SK-N-SH (cell line): Measurements from ENCODE around the gene OR10G3. TPM values are rescaled to one million over a fixed set of nuclear protein-coding genes. Genes with fewer than 3 reads are reported as not detected.

Experiments
- CTCF ChIA-PET: fragments of 300-600, 350-600 bp; formaldehyde crosslinking; extraction: SDS; loops from one replicate; lab custom pipeline; 2021; lab: Yijun Ruan, JAX
- POLR2A ChIA-PET: fragments of 350-600 bp; sonication (Branson Sonifier 250); formaldehyde crosslinking; extraction: SDS; loops from one replicate; lab custom pipeline; 2020; ENCODE audit warnings: antibody characterized with exemption, inconsistent platforms; lab: Yijun Ruan, JAX
- DNase-seq: peaks from one replicate; pipeline ENCODE4 v3.0.0; 2012
- H2AFZ ChIP-seq: fragments of 200-600 bp; sonication (generic); 2 replicates; pipeline ENCODE4 v1.8.1; 2016; ENCODE audit warnings: antibody characterized with exemption, mild to moderate bottlenecking, low read depth
- H3F3A ChIP-seq: fragments of 200-600 bp; sonication (generic); replicated peaks from 2 replicates; pipeline ENCODE3; 2016; ENCODE audit warnings: antibody characterized with exemption, mild to moderate bottlenecking; ENCODE audit not compliant: insufficient read depth
- H3K27ac ChIP-seq, 2 experiments: fragments of 200-500 bp in 1 of 2; fragments of 200-600 bp in 1 of 2; sonication (Bioruptor generic) in 1 of 2; sonication (generic), shearing (Covaris generic) in 1 of 2; 2 replicates each; pipeline versions ENCODE4 v1.5.1 to v1.6.1; 2014 to 2016; ENCODE audit warnings: low read depth in 2 of 2, inconsistent platforms in 1 of 2, low read length in 1 of 2, mild to moderate bottlenecking in 1 of 2, mixed read lengths in 1 of 2
- H3K27me3 ChIP-seq: fragments of 200-600 bp; sonication (generic), shearing (Covaris generic); 2 replicates; pipeline ENCODE4 v1.6.1; 2016; ENCODE audit warnings: mixed run types; ENCODE audit not compliant: insufficient read depth
- H3K36me3 ChIP-seq, 2 experiments: fragments of 200-500 bp in 1 of 2; fragments of 200-600 bp in 1 of 2; sonication (Bioruptor generic) in 1 of 2; sonication (generic) in 1 of 2; replicated peaks in 1 of 2; 2 replicates each; pipeline versions ENCODE3 to v1.5.1; 2014 to 2016; ENCODE audit warnings: low read length in 1 of 2, mild to moderate bottlenecking in 1 of 2; ENCODE audit not compliant: insufficient read depth in 2 of 2, control insufficient read depth in 1 of 2
- H3K4me1 ChIP-seq, 2 experiments: fragments of 200-500 bp in 1 of 2; fragments of 200-600 bp in 1 of 2; sonication (Bioruptor generic) in 1 of 2; sonication (generic), shearing (Covaris generic) in 1 of 2; 2 replicates each; pipeline versions ENCODE4 v1.5.1 to v1.6.1; 2014 to 2016; ENCODE audit warnings: low read depth in 1 of 2, low read length in 1 of 2, mixed run types in 1 of 2; ENCODE audit not compliant: insufficient read depth in 2 of 2, control insufficient read depth in 1 of 2
- H3K4me2 ChIP-seq: fragments of 200-600 bp; sonication (generic), shearing (Covaris generic); 2 replicates; pipeline ENCODE4 v1.6.1; 2017; ENCODE audit warnings: mixed run types
- H3K4me3 ChIP-seq, 2 experiments: fragments of 200-500 bp in 1 of 2; fragments of 200-600 bp in 1 of 2; sonication (Bioruptor generic) in 1 of 2; sonication (generic), shearing (Covaris generic) in 1 of 2; 2 replicates each; pipeline versions ENCODE4 v1.5.1 to v1.8.1; 2014 to 2016; ENCODE audit warnings: low read depth in 2 of 2, inconsistent platforms in 1 of 2, low read length in 1 of 2, mild to moderate bottlenecking in 1 of 2, mixed read lengths in 1 of 2, moderate library complexity in 1 of 2
- H3K79me2 ChIP-seq: fragments of 200-600 bp; sonication (generic); 2 replicates; pipeline ENCODE4 v1.8.1; 2017; ENCODE audit warnings: mild to moderate bottlenecking; ENCODE audit not compliant: insufficient read depth
- H3K9ac ChIP-seq: fragments of 200-600 bp; sonication (generic); 2 replicates; pipeline ENCODE4 v1.6.1; 2017; ENCODE audit warnings: mixed run types
- H3K9me2 ChIP-seq: fragments of 200-600 bp; sonication (generic); 2 replicates; pipeline ENCODE4 v1.6.1; 2017; ENCODE audit warnings: mixed run types
- H3K9me3 ChIP-seq: fragments of 200-600 bp; sonication (generic); 2 replicates; pipeline ENCODE4 v1.6.1; 2017; ENCODE audit warnings: mixed run types, mild to moderate bottlenecking, moderate library complexity
- H4K20me1 ChIP-seq: fragments of 200-600 bp; sonication (generic); 2 replicates; pipeline ENCODE4 v1.6.1; 2017; ENCODE audit warnings: mild to moderate bottlenecking, mixed run types; ENCODE audit not compliant: insufficient read depth
- ELF1 ChIP-seq: IDR thresholded peaks from 2 replicates; pipeline ENCODE4 v1.4.0; 2012
- FOXM1 ChIP-seq: IDR thresholded peaks from 2 replicates; pipeline ENCODE4 v1.4.0; 2012; ENCODE audit warnings: low read depth, mild to moderate bottlenecking
- GATA2 ChIP-seq: sonication (generic); formaldehyde crosslinking; IDR thresholded peaks from 2 replicates; pipeline ENCODE4 v1.5.0; 2020; ENCODE audit warnings: mild to moderate bottlenecking, missing genetic modification reagents
- MEF2A ChIP-seq: IDR thresholded peaks from 2 replicates; pipeline ENCODE4 v1.4.0; 2012; ENCODE audit warnings: low read depth, borderline replicate concordance
- NFIC ChIP-seq: IDR thresholded peaks from 2 replicates; pipeline ENCODE4 v1.4.0; 2012; ENCODE audit warnings: borderline replicate concordance
- NRF1 ChIP-seq: IDR thresholded peaks from 2 replicates; pipeline ENCODE4 v1.6.1; 2012; ENCODE audit warnings: low read depth, mild to moderate bottlenecking, low read length
- POLR2AphosphoS5 ChIP-seq: IDR thresholded peaks from 2 replicates; pipeline ENCODE4 v1.6.1; 2012; ENCODE audit warnings: low read depth, low read length
- RAD21 ChIP-seq: IDR thresholded peaks from 2 replicates; pipeline ENCODE4 v1.6.1; 2012; ENCODE audit warnings: mild to moderate bottlenecking, low read length
- RFX5 ChIP-seq: IDR thresholded peaks from 2 replicates; pipeline ENCODE4 v1.6.1; 2012; ENCODE audit warnings: mild to moderate bottlenecking, improper control_type of control experiment, low read length
- SIN3A ChIP-seq: IDR thresholded peaks from 2 replicates; pipeline ENCODE4 v1.6.1; 2012; ENCODE audit warnings: low read depth, mild to moderate bottlenecking, low read length, moderate library complexity, borderline replicate concordance
- SMC3 ChIP-seq: IDR thresholded peaks from 2 replicates; pipeline ENCODE4 v1.6.1; 2012; ENCODE audit warnings: low read depth, low read length, improper control_type of control experiment
- TCF12 ChIP-seq: IDR thresholded peaks from 2 replicates; pipeline ENCODE4 v1.4.0; 2012
- TEAD4 ChIP-seq: IDR thresholded peaks from 2 replicates; pipeline ENCODE4 v1.4.0; 2012; ENCODE audit warnings: mild to moderate bottlenecking, borderline replicate concordance; ENCODE audit not compliant: insufficient read depth
- YY1 ChIP-seq: IDR thresholded peaks from 2 replicates; pipeline ENCODE4 v1.4.0; 2012; ENCODE audit warnings: low read depth, mild to moderate bottlenecking
- WGBS: methylation state at CpG from one replicate; pipeline ENCODE4 v1.1.6; 2017; ENCODE audit warnings: low lambda C conversion rate; 5-methylcytosine and 5-hydroxymethylcytosine counted together
- polyA plus RNA-seq, 3 experiments: library from polyadenylated mRNA; depleted of rRNA; stranded (reverse); fragments of >200 nt; gene quantifications; 2 replicates each; pipeline ENCODE4 v1.2.3, GENCODE V29; 2012
- TF ChIP-seq, protein P1 (sequence below): IDR thresholded peaks from 2 replicates; pipeline ENCODE4 v1.4.0; 2012; ENCODE audit warnings: low read depth, borderline replicate concordance
- TF ChIP-seq, protein P2 (sequence below): IDR thresholded peaks from 2 replicates; pipeline ENCODE4 v1.6.1; 2012; ENCODE audit warnings: mild to moderate bottlenecking, low read depth, low read length, moderate library complexity
- TF ChIP-seq, protein P3 (sequence below): fragments of 150-350 bp; IDR thresholded peaks from 2 replicates; pipeline ENCODE4 v1.6.1; 2016; ENCODE audit warnings: mild to moderate bottlenecking, low read depth, low read length
- TF ChIP-seq, protein P4 (sequence below): IDR thresholded peaks from 2 replicates; pipeline ENCODE4 v1.4.0; 2012; ENCODE audit warnings: low read depth
- TF ChIP-seq, protein P5 (sequence below): IDR thresholded peaks from 2 replicates; pipeline ENCODE4; 2012
- TF ChIP-seq, protein P6 (sequence below): fragments of 150-350 bp; IDR thresholded peaks from 2 replicates; pipeline ENCODE4 v1.6.1; 2017; ENCODE audit warnings: antibody characterized with exemption, low read length, low read depth, borderline replicate concordance

Gene OR10G3
- polyA plus RNA-seq, 1 of the 3 experiments (the other 2 are of a cell fraction): not detected

DNA sequence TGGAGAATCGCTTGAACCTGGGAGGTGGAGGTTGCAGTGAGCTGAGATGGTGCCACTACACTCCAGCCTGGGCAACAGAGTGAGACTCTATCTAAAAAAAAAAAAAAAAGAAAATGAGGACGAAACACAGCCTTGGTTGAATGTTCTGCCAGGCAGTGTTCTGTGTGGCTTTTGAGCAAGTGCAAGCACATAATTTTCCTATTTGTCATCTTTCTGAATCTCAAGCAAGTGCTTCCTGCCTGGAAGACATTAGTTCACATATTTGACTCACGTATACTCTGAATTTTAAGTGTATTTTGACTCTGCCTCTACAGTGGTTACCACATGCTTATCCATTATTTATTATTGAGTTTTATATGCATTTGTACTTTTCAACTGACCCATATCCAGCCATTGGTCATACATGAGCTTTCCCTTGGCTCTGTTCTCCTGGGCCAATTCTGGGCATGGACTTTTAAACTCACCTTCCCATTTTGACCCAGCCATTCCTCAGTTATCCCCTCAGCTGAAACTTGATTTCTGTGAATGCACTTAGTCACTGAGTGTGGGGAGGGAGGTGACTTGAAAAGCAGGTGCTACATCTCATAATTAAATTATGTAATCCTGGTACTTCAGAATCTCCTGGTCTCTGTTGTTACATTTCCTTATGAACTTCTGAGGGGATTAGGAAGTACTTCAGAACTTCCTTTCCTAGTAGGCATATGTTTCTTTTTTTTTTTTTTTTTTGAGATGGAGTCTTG is 46.8 kb upstream of the OR10G3 start:
- H3K27me3 ChIP-seq: 0 out of 2 replicates have a peak, but pooled peaks cover 6% of the 10 kb centered on the region

DNA sequence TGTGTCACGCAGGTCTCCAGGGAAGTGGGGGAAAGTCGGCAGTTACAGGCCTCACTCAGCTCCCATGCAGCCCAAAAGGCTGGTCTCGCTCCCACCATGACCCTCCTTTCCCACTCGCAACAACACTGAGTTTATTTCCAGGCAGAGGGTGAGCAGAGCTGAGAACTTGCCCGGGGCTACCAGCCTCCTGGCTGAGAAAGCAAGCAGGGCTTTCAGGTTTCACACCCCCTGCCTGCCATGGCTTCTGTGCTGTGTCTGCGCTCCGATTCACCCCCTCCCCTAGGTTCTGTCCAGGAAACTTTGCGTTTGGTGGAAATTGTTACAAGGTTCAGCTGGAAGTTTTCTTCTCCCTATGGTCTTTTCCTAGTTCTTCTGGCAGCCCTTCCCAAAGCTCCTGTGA is 37.7 kb upstream of the OR10G3 start:
- DNase-seq: no peak
- no peak overlapping the region for H3K4me3 ChIP-seq
- H3F3A ChIP-seq: no peaks in the 10 kb centered on the region
- CTCF ChIA-PET: no interaction called here
- POLR2A ChIA-PET: no interaction called here
- H3K9me3 ChIP-seq: no peaks in the 10 kb centered on the region
- no peaks in the 10 kb centered on the region for H3K9me2 ChIP-seq
- no peak overlapping the region for H2AFZ ChIP-seq
- no peaks in the 10 kb centered on the region for H4K20me1 ChIP-seq
- H3K4me1 ChIP-seq: no peaks in the 10 kb centered on the region
- no peaks in the 10 kb centered on the region for H3K79me2 ChIP-seq
- no peak overlapping the region for H3K27ac ChIP-seq
- 9% methylated on average over 4 of the region's 8 CpGs for WGBS
- no peaks in the 10 kb centered on the region for H3K36me3 ChIP-seq
- no peak overlapping the region for H3K9ac ChIP-seq
- H3K27me3 ChIP-seq: peaks cover 6% of the 10 kb centered on the region; the same call in 1 of the 2 replicates
- no peak overlapping the region for H3K4me2 ChIP-seq
- no peak for TF ChIP-seq ELF1
- no peak for TF ChIP-seq SMC3
- TF ChIP-seq FOXM1: no peak
- no peak for TF ChIP-seq TEAD4
- TF ChIP-seq, protein P1, sequence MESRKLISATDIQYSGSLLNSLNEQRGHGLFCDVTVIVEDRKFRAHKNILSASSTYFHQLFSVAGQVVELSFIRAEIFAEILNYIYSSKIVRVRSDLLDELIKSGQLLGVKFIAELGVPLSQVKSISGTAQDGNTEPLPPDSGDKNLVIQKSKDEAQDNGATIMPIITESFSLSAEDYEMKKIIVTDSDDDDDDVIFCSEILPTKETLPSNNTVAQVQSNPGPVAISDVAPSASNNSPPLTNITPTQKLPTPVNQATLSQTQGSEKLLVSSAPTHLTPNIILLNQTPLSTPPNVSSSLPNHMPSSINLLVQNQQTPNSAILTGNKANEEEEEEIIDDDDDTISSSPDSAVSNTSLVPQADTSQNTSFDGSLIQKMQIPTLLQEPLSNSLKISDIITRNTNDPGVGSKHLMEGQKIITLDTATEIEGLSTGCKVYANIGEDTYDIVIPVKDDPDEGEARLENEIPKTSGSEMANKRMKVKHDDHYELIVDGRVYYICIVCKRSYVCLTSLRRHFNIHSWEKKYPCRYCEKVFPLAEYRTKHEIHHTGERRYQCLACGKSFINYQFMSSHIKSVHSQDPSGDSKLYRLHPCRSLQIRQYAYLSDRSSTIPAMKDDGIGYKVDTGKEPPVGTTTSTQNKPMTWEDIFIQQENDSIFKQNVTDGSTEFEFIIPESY: no peak
- TF ChIP-seq, protein P2, sequence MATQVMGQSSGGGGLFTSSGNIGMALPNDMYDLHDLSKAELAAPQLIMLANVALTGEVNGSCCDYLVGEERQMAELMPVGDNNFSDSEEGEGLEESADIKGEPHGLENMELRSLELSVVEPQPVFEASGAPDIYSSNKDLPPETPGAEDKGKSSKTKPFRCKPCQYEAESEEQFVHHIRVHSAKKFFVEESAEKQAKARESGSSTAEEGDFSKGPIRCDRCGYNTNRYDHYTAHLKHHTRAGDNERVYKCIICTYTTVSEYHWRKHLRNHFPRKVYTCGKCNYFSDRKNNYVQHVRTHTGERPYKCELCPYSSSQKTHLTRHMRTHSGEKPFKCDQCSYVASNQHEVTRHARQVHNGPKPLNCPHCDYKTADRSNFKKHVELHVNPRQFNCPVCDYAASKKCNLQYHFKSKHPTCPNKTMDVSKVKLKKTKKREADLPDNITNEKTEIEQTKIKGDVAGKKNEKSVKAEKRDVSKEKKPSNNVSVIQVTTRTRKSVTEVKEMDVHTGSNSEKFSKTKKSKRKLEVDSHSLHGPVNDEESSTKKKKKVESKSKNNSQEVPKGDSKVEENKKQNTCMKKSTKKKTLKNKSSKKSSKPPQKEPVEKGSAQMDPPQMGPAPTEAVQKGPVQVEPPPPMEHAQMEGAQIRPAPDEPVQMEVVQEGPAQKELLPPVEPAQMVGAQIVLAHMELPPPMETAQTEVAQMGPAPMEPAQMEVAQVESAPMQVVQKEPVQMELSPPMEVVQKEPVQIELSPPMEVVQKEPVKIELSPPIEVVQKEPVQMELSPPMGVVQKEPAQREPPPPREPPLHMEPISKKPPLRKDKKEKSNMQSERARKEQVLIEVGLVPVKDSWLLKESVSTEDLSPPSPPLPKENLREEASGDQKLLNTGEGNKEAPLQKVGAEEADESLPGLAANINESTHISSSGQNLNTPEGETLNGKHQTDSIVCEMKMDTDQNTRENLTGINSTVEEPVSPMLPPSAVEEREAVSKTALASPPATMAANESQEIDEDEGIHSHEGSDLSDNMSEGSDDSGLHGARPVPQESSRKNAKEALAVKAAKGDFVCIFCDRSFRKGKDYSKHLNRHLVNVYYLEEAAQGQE: no peak
- TF ChIP-seq GATA2: no peak
- no peak for TF ChIP-seq SIN3A

More for the DNA sequence above, 46.8 kb upstream of the OR10G3 start:
- Histone ChIP-seq H3K4me2 (no peak overlapping the region), H3F3A (no peaks in the 10 kb centered on the region), H3K79me2 (no peaks in the 10 kb centered on the region), H4K20me1 (no peaks in the 10 kb centered on the region), H3K9ac (no peak overlapping the region), H2AFZ (no peak overlapping the region), H3K36me3 (no peaks in the 10 kb centered on the region), H3K4me1 (no peaks in the 10 kb centered on the region)
- POLR2A ChIA-PET: no interaction called here
- no peak for DNase-seq
- TF ChIP-seq MEF2A (no peak), NRF1 (no peak), SMC3 (no peak), RFX5 (no peak), TCF12 (no peak), ELF1 (no peak), POLR2AphosphoS5 (no peak), NFIC (no peak), TEAD4 (no peak), YY1 (no peak), RAD21 (no peak)
- TF ChIP-seq, protein P3, sequence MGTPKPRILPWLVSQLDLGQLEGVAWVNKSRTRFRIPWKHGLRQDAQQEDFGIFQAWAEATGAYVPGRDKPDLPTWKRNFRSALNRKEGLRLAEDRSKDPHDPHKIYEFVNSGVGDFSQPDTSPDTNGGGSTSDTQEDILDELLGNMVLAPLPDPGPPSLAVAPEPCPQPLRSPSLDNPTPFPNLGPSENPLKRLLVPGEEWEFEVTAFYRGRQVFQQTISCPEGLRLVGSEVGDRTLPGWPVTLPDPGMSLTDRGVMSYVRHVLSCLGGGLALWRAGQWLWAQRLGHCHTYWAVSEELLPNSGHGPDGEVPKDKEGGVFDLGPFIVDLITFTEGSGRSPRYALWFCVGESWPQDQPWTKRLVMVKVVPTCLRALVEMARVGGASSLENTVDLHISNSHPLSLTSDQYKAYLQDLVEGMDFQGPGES: no peak
- TF ChIP-seq, protein P4, sequence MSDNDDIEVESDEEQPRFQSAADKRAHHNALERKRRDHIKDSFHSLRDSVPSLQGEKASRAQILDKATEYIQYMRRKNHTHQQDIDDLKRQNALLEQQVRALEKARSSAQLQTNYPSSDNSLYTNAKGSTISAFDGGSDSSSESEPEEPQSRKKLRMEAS: no peak
- TF ChIP-seq, protein P5, sequence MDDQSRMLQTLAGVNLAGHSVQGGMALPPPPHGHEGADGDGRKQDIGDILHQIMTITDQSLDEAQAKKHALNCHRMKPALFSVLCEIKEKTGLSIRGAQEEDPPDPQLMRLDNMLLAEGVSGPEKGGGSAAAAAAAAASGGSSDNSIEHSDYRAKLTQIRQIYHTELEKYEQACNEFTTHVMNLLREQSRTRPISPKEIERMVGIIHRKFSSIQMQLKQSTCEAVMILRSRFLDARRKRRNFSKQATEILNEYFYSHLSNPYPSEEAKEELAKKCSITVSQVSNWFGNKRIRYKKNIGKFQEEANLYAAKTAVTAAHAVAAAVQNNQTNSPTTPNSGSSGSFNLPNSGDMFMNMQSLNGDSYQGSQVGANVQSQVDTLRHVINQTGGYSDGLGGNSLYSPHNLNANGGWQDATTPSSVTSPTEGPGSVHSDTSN: no peak
- TF ChIP-seq, protein P6, sequence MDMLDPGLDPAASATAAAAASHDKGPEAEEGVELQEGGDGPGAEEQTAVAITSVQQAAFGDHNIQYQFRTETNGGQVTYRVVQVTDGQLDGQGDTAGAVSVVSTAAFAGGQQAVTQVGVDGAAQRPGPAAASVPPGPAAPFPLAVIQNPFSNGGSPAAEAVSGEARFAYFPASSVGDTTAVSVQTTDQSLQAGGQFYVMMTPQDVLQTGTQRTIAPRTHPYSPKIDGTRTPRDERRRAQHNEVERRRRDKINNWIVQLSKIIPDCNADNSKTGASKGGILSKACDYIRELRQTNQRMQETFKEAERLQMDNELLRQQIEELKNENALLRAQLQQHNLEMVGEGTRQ: no peak
- TF ChIP-seq, all 33 proteins: peak for 0
- 7% methylated on average over 3 of the region's 3 CpGs for WGBS
- Histone ChIP-seq H3K9me2 (no peaks in the 10 kb centered on the region), H3K4me3 (no peak overlapping the region), H3K27ac (no peak overlapping the region), H3K9me3 (no peaks in the 10 kb centered on the region)
- CTCF ChIA-PET: no interaction called here
